Hypothalamus (tissue), 51 donors: ENCODE measurements around the gene TADA1.
"Not testable (repeated sequence)": the region's sequence is repeated elsewhere in the genome, so short reads cannot be mapped to it uniquely, and the experiment has no call there.

ENCODE experiments used
- DNase-seq, 51 donors: peaks; one replicate each; lab custom pipeline; 2025; lab: John Stamatoyannopoulos, UW

Gene TADA1

DNA sequence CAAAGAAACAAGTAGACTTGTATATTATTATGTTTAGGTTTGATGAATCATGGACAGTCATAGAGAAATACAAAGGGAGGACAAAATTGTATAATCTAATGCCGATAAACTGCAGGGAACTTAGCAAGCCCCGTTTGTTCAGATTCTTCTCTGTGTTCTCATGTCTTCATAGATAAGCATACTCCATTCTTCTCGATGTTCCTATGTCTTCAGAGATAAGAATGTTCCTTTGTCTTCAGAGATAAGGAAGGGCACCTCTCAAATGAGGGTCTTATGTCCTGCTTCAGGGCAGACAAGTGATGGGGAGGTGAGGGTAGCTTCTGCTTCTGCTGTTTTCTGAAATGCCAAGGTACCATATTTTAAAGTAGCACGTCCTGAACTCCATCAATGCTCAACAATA, 19.7 kb upstream of the TADA1 start:
- no peak for DNase-seq

DNA sequence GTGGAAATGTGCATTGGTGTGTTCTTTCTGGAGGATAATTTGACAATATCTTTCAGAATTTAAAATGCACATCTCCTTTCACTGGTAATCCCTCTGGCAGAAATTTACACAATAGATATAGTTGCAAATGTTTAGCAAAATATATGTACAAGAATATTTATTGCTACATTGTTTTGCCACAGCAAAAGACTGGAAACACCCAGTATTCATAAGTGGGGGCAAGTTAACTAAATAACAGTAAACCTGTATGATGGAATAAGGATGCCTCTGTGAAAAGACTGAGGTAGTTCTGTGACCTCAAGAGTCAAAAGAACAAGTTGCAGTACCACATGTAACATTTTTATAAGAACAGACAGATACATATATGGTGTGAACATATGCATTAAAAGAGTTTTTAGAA, 13.7 kb upstream of the TADA1 start:
- no peak for DNase-seq

DNA sequence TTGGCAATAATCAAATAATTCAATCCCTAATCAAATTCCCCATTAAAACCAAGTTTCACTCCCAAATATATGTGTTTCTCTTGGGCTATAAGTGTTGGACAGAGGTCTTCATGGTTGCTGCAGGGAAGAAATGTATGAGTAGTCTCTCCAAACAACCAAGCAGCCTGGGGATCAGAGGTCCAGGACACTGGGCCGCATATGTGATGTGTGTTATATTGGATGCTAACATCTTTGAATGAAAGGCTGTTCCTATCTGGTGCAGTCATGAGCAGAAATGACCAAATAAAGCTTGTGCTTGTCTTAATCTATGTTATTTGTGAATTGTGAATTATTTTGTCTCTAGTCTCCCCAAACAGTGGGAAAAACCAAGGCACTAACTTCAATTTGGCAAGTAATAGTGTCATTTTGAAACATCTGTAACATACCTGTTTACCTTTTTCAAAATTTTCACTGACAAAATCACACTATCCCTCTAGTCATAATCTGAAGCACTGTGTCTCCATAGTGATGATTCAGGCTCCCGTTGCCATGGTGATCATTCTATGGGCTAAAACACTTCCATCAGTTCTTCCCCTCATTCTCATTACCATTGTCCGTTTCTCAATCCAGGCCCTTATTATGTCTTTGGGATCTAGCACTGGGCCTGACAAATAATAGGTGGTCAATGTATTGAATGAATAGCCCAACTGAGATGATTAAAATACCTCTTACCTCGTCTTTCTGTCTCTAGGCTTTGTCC, 12.5 kb upstream of the TADA1 start:
- peak in 5 of 51 donors; percentile 2 to 25 (median 5) for DNase-seq

DNA sequence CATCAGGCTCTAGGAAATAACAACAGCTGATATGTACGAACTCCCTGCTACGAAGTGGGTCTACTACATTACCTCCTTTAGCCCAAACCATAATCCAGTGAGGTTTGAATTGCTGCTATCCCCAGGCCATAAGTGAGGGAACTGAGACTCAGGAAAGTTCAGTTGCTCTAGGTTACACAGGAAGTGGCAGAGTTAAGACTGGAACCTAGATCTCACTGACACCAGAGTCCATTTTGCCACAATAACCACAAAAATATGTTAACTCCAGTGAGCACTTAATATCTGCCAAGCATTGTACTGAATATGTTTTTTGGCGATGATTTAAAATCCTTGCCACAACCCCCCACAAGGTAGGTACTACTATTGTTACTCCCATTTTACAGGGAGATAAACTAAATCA, 8.9 kb upstream of the TADA1 start:
- DNase-seq, result no peak

DNA sequence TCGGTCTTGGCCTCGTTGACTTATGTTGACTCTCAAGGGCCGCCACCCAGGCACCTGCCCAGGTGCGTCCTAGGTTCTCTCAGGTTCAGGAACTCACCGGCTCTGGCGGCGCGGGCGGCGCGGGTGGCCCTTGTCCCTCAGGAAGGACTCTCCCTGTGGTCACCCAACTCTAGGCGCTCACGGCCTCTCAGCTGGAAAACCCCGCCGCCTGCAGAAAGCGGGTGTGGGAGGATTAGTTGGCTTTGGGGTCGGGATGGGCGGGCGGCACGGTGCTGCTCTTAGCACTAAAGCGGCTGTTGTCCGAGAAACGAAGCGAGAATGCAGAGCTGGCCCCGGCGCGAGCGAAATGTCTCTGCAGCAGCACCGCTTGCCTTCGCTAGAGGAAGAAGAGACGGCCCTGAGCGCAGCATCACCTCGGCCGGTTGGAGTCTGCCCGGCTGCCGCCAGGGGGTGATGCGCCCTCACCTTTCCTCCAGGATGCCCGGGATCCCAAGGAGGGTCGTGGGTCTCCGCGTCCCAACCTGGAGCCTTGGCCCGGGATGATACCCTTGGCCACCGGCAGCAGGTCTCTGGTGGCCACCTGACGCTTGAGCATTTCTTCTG, 8.1 kb upstream of the TADA1 start:
- peak in 42 of 51 donors; percentile 4 to 77 (median 40) for DNase-seq

DNA sequence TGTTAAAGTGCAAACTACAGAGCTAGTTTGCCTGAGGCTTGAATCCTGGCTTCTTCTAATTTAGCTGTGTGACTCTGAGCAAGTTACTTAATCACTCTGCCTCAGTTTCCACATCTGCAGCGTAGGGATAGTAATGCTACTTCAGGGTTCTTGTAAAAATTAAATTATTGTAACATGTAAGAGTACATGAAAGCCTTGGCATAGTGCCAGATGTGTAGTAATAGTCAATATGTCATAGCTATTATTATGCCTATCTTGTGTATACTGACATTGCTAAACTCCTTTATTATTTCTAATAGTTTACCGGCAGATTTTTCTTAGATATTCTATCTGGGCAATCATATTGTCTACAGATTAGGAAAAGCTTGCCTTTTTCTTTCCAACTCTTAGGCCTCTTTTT, 6.8 kb upstream of the TADA1 start:
- no peak for DNase-seq

DNA sequence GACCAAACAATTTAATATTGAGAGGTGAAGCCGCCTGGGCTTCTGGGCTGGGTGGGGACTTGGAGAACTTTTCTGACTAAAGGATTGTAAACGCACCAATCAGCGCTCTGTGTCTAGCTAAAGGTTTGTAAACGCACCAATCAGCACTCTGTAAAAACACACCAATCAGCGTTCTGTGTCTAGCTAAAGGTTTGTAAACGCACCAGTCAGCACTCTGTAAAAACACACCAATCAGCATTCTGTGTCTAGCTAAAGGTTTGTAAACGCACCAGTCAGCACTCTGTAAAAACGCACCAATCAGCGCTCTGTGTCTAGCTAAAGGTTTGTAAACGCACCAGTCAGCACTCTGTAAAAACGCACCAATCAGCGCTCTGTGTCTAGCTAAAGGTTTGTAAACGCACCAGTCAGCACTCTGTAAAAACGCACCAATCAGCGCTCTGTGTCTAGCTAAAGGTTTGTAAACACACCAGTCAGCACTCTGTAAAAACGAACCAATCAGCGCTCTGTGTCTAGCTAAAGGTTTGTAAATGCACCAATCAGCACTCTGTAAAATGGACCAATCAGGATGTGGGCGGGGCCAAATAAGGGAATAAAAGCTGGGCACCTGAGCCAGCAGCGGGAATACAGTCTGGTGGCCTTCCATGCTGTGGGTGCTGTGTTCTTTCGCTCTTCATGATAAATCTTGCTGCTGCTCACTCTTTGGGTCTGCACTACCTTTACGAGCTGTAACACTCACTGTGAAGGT, 2.3 kb upstream of the TADA1 start:
- DNase-seq, result not testable (repeated sequence)

DNA sequence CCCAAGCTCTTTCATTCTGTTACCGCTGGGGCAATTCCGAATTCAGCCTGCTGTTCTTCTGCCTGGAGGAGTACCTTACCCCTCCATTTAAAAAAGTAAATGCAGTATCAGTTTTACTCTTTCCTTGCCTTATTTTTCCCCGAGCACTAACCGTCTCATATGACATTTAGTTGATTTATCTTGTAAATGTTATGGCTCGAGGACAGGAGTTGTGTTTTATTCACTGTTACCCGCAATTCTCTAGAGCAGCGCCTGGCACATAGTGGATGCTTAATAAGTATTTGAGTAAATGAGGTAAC, 425 bp upstream of the TADA1 start:
- DNase-seq, result peak in 1 of 51 donors; percentile 60

DNA sequence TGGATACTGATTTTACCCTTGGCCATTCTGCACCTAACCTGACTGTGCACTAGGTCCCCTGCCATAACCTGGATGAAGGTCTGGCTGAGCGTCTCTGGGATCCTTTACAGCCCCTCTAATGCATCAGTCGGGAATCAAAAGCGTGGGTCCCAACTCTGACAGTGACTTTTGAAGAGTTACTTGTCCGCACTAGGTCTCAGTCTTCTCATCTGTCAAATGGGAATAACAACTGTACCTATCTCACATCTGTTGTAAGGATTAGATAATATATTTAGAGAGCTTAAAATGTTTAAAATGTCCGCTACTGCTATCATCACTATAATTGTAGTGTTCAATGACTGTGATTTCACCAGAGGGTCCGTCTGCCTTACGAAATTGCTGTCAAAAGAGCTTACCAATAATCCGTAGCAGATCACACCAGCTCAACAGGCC, 746 bp downstream of the TADA1 start:
- DNase-seq, result no peak

DNA sequence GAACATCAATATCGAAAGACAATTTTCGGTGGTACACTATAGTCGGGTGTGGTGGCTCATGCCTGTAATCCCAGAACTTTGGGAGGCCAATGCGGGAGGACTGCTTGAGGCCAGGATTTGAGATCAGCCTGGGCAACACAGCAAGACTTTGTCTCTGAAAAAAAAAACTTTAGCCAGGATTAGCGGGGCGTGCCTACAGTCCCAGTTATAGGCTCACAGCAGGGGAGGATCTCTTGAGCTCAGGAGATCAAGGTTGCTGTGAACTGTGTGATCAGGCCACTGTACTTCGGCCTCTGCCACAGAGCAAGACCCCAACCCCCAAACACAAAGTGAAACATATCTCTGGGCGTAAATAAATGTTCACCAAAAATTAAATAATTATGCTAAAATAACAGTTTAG, 1.6 kb downstream of the TADA1 start:
- DNase-seq, result no peak

DNA sequence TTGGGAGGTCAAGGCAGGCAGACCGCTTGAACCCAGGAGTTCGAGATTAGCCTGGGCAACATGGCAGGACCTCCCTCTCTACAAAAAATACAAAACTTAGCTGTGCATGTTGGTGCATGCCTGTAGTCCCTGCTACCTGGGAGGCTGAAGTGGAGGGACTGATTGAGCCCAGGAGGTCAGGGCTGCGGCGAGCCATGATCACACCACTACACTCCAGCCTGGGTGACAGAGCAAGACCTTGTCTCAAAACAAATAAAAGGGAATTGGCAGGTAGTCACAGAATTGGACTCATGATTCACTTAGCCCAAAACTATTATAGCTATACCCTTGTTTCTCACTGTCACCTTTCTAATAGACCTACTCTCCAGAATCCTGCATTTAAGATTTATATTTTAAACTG, 5.5 kb downstream of the TADA1 start:
- DNase-seq, result no peak

DNA sequence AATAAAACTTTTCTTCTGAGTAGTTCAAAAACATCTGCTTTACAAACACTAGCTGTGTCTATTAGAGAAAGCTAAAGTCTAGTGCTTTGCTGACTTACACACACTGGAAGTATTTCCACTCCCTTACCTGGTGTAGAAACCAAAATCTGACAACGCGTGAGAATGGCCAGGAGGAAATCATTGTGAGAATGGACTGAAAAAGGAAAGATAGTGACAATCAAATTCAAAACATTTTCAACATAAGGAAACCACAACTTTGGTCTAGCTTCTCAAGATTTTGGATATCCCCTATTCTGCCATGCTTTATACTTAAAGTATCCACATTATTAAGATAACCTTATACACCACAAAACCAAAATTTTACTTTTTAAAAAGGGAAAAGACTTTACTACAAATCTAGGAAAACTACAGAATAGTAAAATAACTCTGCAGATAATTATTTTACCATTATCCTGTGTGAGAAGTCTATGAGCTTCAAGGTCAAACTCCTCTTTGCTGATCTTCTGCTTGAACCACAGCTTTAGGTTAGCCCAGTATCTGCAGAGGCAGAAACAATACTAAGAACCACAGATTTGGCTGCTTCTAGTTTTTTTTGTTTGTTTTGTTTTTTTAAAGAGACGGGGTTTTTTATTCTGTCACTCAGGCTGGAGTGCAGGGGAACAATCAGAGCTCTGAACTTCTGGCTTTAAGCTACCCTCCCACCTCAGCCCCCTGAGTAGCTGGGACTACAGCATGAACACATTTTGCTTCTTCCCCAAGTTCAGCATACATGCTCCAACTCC, 6.6 kb downstream of the TADA1 start:
- no peak for DNase-seq

DNA sequence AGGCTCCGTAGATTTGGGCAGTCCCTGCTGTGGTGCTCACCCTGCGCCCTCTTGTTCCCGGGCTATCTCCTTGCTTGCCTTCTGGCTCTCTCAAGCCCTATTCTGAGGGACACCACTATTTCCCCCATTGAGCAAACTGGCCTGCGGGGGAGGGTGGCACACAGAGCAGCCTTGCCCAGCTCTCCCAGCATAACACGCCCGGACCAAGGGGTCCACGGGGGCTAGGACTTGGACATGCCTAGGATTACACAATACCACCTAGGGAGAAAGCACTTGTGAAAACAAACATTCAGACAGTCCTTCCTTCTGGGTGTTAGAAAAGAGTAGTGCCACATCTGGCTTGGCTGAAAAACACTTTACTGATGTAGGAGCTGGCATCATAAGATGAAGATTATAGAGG, 7.4 kb downstream of the TADA1 start:
- DNase-seq, result no peak

DNA sequence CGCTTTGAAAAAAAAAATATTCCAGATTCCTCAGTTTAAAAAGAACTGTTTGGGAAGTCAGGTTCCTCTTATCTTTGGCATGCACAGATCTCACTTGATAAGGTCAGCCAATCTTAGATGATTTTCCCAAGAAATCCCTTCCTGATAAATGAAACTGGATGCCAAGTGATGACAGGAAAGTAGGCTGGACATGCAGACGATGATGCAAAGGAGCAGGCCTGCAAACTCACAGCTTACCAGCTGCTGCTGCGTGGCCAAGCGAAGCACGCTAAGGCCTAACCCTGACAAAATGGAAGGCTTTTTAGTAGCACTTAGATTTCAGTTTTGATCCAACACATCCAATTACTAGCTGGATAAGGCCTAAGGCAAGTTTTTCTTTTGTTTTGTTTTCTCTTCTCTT, 10.1 kb downstream of the TADA1 start:
- no peak for DNase-seq

DNA sequence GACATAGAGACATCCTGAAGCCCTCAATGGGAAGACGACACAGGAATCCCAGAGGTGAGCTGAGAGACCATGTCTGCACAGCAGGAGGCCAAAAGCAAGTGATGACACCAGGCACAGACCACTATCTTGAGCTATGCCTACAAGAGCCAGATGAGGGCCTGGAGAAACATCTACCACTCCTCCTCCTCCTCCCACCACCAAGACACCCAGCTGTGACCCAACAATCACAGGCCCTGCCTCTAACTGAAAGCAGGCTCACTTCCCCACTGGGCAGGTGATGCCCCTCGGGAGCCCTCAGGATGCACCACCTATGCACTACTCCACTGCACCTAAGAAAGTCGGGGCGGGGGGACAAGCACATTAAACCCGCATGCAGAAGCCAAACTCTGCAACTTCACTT, 16.5 kb downstream of the TADA1 start:
- no peak for DNase-seq

DNA sequence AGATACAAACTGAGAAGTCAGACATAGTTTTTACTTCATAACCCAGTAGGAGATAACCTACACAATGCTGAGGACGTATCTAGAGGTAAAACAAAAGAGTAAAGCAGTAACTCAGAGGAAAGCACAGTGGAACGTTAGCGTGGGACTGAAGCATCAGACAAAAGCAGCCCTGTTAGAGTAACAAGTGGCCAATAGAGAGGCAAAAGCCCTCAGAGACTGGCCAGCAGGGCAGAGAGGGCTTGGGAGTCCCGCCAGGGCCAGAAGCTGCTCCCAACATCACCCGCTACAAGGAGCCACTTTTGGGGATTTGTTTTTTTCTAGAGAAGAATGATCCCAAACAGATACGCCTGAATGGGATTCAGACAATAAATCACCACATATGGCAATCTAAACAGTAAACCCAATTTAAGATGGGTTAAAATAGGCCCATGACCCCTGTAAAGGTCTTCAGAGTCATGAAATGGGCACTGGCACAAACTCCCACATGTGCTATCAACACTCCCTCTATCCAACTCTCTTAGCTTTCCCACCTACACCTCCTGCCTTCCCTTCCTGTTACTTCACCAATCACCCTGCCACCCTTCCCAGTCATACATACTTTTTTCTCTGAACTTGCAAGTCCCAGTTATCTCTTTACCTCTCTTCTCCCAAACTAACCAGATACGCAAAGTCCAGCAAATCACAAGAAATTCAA, 17.2 kb downstream of the TADA1 start:
- peak in 38 of 51 donors; percentile 9 to 83 (median 52) for DNase-seq

DNA sequence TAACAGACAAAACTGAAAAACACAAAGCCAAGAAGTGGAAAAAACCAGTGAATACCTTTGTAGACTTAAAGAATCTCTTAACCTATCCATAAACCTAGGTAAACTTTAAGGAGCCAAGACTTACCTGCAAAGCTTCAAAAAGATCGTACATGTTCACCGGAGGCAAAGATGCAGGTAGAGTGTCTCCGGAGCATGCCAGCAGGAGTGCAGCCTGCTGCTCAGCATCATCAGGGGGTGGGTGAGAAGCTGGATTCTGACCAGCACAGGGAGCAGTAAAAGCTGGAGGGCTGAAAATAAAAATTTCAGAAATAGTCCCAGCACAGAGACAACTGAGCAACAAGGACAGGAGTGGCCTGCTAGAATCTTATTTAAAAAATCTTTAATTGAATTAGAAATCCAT, 18.1 kb downstream of the TADA1 start:
- no peak for DNase-seq

DNA sequence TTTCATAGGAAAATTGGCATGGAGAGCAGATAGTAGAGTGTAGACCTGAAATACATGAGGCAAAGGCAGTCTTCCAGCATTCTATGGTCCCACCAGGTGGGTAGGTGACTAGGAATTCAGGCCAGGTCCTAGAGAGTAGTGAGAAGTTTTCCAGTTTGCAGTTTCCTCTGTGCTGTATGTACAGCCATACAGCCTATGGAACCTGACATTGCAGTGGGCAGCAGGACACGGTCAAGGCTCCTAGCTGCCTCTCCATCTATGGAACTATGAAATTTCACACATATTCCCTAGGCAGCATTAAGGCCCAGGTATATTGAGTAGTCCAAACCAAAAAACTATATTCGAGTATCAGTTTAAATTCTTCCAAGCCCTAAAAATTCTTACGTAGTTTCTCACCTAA, 20.5 kb downstream of the TADA1 start:
- DNase-seq, result no peak

DNA sequence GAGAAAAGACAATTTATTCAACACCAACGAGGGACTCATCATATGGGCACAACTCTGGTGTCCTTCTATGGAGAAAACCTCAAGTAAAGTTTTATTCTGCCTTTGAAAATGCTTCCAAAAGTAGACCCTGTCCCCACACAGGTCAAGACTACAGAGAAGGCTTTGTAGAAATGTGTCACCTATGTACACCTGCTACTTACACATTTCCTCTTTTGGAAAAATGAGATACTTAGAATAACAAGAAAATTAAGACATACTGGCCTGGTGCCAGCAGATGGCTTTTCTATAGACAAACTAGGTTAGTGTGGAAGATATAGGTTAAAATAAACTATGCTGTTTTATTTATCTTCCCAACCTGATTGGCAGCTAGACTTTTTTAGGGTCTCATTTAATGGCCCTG, 23.1 kb downstream of the TADA1 start:
- DNase-seq, result no peak

DNA sequence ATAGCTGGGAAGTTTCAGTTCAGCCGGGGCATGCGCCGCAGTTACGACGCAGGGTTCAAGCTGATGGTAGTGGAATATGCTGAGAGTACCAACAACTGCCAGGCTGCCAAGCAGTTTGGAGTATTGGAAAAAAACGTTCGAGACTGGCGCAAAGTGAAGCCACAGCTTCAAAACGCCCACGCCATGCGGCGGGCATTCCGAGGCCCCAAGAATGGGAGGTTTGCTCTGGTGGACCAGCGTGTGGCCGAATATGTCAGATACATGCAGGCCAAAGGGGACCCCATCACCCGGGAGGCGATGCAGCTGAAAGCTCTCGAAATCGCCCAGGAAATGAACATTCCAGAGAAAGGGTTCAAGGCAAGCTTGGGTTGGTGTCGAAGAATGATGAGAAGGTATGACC, 26.9 kb downstream of the TADA1 start:
- DNase-seq, result no peak

DNA sequence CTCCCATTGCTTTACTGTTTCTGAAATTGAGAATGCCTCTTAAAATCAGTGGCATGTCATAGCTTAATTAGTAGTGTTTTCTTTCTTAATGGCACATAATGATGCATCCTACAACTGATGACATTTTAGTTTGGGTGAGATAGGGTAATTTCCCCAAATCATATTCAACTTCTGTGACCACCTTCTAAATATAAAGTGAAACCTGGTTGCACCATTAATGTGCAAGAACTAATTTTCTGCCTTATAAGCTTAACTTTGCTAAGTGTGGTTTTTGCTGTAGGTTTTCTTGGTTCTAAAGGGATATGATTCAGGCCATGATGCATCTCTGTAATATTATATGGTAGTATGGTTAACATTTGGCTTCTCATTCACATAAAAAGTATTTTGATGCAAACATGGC, 27.9 kb downstream of the TADA1 start:
- DNase-seq, result no peak
